Measurements from ENCODE around the gene TMCO2.

The TMCO2 gene

DNA sequence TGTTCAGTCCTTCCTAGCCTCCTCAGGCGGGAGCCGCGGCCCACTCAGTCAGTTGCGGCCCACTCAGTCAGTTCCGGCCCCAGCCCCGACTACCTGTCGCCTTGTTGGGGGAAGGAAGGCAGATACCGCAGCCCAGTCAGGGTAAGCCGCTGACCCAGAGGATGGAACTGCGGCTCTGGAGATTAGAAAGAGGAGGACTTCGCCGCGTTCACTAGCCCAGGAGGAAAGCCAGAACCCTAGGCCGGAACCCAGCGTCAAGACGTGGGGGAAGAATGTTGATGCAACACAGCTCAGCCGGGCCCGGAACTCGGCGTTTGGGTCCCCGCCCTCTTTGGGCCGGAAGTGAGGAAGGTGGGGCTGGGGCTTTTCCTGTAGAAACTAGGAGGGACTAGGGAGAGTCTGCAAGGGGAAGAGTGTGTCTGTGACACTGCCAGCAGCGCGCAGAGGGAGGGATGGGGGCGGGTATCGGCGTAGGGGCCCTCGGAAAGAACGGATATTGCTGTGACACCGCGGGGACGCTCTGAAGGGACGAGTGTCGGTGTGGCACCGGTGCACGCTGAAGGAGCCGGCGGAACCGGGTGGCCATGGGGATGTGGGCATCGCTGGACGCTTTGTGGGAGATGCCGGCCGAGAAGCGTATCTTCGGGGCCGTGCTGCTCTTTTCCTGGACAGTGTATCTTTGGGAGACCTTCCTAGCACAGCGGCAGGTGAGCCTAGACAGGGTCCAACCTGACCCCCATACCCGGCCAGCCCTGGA, 10.1 kb downstream of the TMCO2 start, which contains the start of gene ZMPSTE24:
Gene ZMPSTE24 (plus strand): TSS at position 549 of the 757 bp plus-strand sequence. CDS start 36 bp downstream, at position 585.
- DNase-seq (ENCODE audit: low read depth, low spot score): peak; percentile 96

DNA sequence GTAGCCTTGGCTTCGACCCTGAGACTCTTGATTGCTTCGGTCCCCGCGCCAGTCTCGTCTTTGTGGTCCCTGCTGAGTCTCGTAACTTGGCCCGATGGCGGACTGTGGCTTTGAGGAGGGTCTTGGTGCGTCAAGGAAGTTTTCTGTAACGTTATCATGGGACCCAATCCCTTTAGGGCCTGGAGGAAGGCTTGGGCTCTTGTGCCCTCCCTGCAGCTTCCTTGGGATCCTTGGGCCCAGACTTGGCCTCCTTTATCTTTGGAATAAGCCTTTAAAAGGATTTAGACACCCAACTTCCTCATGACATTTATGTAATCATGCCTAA, 10.7 kb downstream of the TMCO2 start:
- no peak for DNase-seq (ENCODE audit: low read depth, low spot score)

DNA sequence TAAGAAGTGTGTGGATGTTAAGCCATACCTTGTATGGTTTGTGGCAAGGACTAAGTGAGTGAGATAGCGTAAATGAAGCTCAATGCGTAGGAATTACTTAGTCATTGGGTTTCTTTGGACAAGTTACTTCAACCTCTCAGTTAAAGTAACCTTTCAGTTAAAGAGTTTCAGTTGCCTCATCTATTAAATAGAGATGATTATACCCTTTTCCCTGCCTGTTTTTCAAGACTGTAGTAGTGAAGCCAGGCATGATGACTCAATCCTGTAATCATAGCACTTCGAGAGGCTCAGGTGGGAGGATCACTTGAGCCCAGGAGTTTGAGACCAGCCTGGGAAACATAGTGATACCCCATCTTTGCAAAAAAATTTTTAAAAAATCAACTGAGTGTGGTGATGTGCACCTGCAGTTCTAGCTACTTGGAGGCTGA, 16.6 kb downstream of the TMCO2 start:
- no peak for DNase-seq (ENCODE audit: low read depth, low spot score)

DNA sequence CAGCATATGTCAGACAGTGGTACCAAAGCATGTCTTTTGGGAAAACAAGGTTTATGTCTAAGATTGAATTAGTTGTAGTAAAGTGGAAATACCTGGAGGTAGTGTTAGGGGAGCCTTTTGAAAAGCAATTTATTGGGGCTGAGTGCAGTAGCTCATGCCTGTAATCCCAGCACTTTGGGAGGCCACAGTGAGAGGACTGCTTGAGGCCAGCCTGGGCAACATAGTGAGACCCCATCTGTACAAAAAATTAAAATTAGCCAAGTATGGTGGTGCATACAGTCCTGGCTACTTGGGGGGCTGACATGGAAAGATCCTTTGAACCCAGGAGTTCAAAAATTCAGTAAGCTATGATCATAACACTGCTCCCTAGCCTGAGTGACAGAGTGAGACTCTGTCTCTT, 17.6 kb downstream of the TMCO2 start:
- DNase-seq (ENCODE audit: low read depth, low spot score): no peak

- DNase-seq (ENCODE audit: low read depth, low spot score): no peak
Measured at GRCh38 chr1:40265919-40266318, 18.2 kb downstream of the TMCO2 start.

DNA sequence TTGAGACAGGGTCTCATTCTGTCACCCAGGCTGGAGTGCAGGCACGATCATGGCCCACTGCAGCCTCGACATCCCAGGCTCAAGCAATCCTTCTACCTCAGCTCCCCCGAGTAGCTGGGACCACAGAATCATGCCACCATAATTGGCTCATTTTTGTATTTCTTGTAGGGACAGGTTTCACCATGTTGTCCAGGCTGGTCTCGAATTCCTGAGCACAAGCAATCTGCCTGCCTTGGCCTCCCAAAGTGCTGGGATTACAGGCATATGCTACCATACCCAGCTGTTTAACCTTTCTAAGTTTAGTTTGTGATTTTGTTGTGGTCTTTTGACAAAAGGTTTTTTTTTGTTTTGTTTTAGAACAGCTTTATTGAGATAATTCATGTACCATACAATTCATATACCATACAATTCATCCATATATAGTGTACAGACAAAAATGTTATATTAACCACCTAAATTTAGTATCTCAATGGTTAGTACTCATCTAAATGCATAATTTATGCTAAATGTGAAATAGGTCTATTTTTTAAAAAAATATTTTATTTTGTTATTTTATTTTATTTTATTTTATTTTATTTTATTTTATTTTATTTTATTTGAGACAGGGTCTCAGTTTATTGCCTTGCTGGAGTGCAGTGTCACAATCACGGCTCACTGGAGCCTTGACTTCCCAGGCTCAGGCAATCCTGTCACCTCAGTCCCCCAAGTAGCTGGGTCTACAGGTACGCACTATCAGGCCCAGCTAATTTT, 19.2 kb downstream of the TMCO2 start:
- no peak for DNase-seq (ENCODE audit: low read depth, low spot score)

- no peak for DNase-seq (ENCODE audit: low read depth, low spot score)
Measured at GRCh38 chr1:40267767-40268187, 20.0 kb downstream of the TMCO2 start.

- DNase-seq (ENCODE audit: low read depth, low spot score): no peak
Measured at GRCh38 chr1:40268211-40268610, 20.5 kb downstream of the TMCO2 start.

GRCh38 chr1:40270152-40270834, 22.6 kb downstream of the TMCO2 start:
- no peak for DNase-seq (ENCODE audit: low read depth, low spot score)

- DNase-seq (ENCODE audit: low read depth, low spot score): no peak
Measured at GRCh38 chr1:40272653-40273213, 25.0 kb downstream of the TMCO2 start.

DNA sequence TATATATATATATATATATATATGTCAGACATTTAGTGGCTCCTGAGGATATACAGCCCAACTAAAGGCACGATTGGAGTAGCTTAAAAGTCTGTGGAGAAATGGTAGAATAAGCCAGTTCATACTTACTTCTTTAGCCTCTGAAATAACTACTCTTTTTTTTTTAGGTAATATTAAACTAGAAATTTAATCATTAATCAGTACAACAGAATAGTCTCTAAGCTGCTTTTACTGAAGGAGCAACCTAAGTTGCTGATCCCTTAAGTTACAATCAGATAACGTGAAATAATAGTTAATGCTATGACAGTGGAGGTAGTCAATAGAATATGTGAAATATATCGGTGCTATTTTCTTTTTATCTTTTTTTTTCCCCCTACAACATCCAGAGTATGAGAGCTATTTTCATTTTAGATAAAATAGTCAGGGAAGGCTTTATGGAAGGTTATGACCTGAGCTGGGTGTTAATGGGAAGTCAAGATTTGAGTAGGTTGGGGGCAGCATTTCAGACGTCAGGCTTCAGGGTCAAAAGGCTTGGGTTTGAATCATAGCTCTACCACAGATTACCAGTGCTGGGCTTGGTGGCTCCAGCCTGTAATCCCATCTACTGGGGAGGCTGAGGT, 25.9 kb downstream of the TMCO2 start:
- DNase-seq (ENCODE audit: low read depth, low spot score): no peak

- no peak for DNase-seq (ENCODE audit: low read depth, low spot score)
Measured at GRCh38 chr1:40274331-40274730, 26.6 kb downstream of the TMCO2 start.

- DNase-seq (ENCODE audit: low read depth, low spot score): no peak
Measured at GRCh38 chr1:40276122-40276521, 28.4 kb downstream of the TMCO2 start.

GRCh38 chr1:40281853-40282252, 34.1 kb downstream of the TMCO2 start:
- no peak for DNase-seq (ENCODE audit: low read depth, low spot score)

- no peak for DNase-seq (ENCODE audit: low read depth, low spot score)
Measured at GRCh38 chr1:40291293-40291692, 43.6 kb downstream of the TMCO2 start.

GRCh38 chr1:40299366-40300248, 51.9 kb downstream of the TMCO2 start:
- no peak for DNase-seq (ENCODE audit: low read depth, low spot score)

DNA sequence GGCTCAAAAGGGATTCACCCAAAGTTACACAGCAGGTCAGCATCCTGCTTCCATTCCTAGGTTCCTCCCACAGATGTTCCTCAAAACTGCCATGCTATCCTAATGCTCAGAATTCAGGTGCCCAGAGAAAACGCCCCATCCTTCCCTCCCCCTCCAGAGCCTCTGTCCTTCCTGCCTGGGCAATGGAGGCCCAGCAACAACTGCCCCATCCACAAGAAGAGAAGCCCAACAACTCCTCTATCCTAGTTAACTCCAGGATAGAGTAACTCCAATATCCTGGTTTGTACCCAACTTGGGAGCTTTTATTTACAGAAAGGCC, 52.5 kb downstream of the TMCO2 start:
- no peak for DNase-seq (ENCODE audit: low read depth, low spot score)

DNA sequence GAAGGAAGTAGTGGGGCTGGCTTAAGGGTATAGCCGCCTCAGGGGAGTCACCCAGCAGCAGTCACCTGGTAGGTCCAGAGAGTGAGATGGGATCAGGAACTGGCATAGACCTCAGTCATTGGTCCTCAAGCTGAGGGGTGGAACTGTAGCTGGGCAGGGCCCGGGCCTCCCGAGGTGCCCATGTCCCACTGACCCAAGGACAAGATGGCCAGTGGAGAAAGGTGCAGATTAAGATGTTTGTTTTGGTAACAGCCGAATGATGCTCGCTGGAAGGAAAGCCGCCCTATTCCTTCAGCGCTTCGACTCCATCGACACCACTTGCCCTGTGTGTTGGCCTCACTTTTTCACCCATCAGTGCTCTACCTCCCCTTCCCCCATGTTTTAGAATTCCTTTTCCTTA, 52.9 kb downstream of the TMCO2 start:
- DNase-seq (ENCODE audit: low read depth, low spot score): no peak

GRCh38 chr1:40301066-40301465, 53.3 kb downstream of the TMCO2 start:
- no peak for DNase-seq (ENCODE audit: low read depth, low spot score)
